ENCODE results near the gene PRRX1.
A peak's percentile ranks its signal among the peaks of the same experiment; 100 is the strongest.

Gene PRRX1

GRCh38 chr1:170664828-170665612 is 1.1 kb downstream of the PRRX1 start:
- DNase-seq (ENCODE audit: low spot score): no peak

- DNase-seq (ENCODE audit: low spot score): no peak
Observed at GRCh38 chr1:170665629-170666028, 1.7 kb downstream of the PRRX1 start.

- no peak for DNase-seq (ENCODE audit: low spot score)
Observed at GRCh38 chr1:170666541-170667254, 2.8 kb downstream of the PRRX1 start.

- DNase-seq (ENCODE audit: low spot score): no peak
Observed at GRCh38 chr1:170668209-170669106, 4.5 kb downstream of the PRRX1 start.

GRCh38 chr1:170669107-170669445 is 5.1 kb downstream of the PRRX1 start:
- DNase-seq (ENCODE audit: low spot score): no peak

GRCh38 chr1:170669586-170670530 is 5.9 kb downstream of the PRRX1 start:
- DNase-seq (ENCODE audit: low spot score): no peak

GRCh38 chr1:170670802-170671628 is 7.1 kb downstream of the PRRX1 start:
- DNase-seq (ENCODE audit: low spot score): no peak

- DNase-seq (ENCODE audit: low spot score): no peak
Observed at GRCh38 chr1:170671629-170671963, 7.7 kb downstream of the PRRX1 start.

- no peak for DNase-seq (ENCODE audit: low spot score)
Observed at GRCh38 chr1:170672316-170672715, 8.4 kb downstream of the PRRX1 start.

- no peak for DNase-seq (ENCODE audit: low spot score)
Observed at GRCh38 chr1:170674239-170674638, 10.3 kb downstream of the PRRX1 start.

GRCh38 chr1:170674986-170675385 is 11.1 kb downstream of the PRRX1 start:
- DNase-seq (ENCODE audit: low spot score): no peak

GRCh38 chr1:170675865-170676264 is 11.9 kb downstream of the PRRX1 start:
- DNase-seq (ENCODE audit: low spot score): no peak

- DNase-seq (ENCODE audit: low spot score): no peak
Observed at GRCh38 chr1:170676628-170677027, 12.7 kb downstream of the PRRX1 start.

GRCh38 chr1:170678027-170678600 is 14.2 kb downstream of the PRRX1 start:
- no peak for DNase-seq (ENCODE audit: low spot score)

- DNase-seq (ENCODE audit: low spot score): no peak
Observed at GRCh38 chr1:170680428-170680827, 16.5 kb downstream of the PRRX1 start.

GRCh38 chr1:170682169-170682568 is 18.2 kb downstream of the PRRX1 start:
- DNase-seq (ENCODE audit: low spot score): no peak

GRCh38 chr1:170682809-170683208 is 18.9 kb downstream of the PRRX1 start:
- DNase-seq (ENCODE audit: low spot score): no peak

GRCh38 chr1:170685166-170685565 is 21.2 kb downstream of the PRRX1 start:
- peak; percentile 18 for DNase-seq (ENCODE audit: low spot score)

GRCh38 chr1:170686291-170686690 is 22.4 kb downstream of the PRRX1 start:
- DNase-seq (ENCODE audit: low spot score): no peak

- no peak for DNase-seq (ENCODE audit: low spot score)
Observed at GRCh38 chr1:170687621-170688020, 23.7 kb downstream of the PRRX1 start.
